ENCODE results near the gene TMPRSS4.

Gene TMPRSS4

DNA sequence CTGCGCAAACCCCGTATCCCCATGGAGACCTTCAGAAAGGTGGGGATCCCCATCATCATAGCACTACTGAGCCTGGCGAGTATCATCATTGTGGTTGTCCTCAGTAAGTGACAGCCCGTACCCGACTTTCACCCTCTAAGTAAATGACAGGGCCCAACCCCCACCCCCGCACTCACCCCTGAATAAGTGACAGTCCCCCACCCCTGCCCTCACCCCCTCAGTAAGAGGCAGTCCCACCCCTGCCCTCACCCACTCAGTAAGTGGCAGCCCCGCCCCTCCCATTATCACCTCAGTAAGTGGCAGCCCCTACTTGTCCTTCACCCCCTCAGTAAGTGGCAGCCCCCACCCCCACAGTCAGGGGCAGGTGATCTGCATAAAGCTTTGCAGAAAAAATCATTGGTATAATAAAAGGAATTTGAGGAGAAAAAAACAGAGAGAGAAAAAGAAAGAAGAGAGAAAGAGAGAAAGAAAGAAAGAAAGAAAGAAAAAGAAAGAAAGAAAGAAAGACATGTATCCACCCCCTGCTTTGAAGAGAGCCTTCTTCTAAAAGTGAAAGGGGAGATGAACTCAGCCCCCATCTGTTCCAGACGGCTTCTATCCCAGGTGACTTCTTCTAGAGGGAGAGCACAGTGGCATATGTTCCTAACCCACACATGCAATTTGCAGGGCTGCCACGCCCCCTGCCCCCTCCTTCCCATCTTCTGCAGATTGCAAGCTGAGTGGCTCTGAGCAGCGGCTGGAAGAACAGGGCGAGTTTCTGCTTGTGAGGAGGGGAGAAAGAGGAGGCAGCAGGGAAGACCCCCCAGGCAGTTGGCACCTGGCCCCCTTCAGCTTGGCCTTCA, 22.3 kb downstream of the TMPRSS4 start:
- Histone ChIP-seq H3K4me2 (ENCODE audit: low read length) (no peak overlapping the region), H3K27me3 (ENCODE audit: control insufficient read depth, insufficient read depth, low read length) (peaks cover 9% of the 10 kb centered on the region), H3K9ac (ENCODE audit: low read depth, low read length) (no peak overlapping the region), H3K4me3 (ENCODE audit: low read length) (no peak overlapping the region), H3K4me1 (ENCODE audit: control insufficient read depth, insufficient read depth, low read length) (no peaks in the 10 kb centered on the region), H3K36me3 (ENCODE audit: insufficient read depth, low read length) (no peaks in the 10 kb centered on the region), H3K9me3 (replicated peaks; ENCODE audit: low read length) (no peaks in the 10 kb centered on the region)

DNA sequence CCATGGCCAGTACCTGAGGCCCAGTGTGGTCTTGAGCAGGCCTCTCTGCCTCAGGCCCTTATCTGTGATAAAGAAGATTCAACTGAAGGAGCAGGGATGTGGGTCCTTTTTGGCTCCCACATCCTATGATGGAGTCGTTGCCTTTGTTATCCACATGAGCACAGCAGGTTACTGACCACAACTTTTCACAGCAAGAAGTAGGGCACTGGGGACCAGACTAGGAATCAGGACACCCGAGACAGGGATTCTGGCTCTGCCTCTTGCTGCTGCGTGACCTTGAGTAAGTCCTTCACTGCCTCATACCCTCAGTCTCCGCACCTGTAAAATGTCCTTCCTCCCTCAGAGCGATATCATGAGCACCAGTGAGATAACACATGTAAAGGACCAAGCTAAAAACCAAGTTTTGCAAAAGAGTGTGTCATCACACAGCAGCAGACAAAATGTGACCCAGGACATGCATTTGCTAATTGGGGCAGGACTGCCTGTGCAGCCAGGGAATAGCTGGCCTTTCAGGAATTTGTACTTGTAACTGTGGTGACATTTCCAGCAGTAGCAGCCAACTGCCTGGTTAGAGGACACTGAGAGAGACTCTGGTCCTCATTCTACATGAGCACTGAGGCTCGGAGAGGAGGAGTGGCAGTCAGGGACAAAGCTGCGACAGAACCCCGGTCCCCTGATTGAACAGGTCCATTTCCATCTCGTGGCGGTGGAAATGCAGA, 23.1 kb downstream of the TMPRSS4 start:
- H3K36me3 ChIP-seq (ENCODE audit: insufficient read depth, low read length): no peaks in the 10 kb centered on the region
- H3K9me3 ChIP-seq (replicated peaks; ENCODE audit: low read length): no peaks in the 10 kb centered on the region
- H3K4me3 ChIP-seq (ENCODE audit: low read length): no peak overlapping the region
- H3K27me3 ChIP-seq (ENCODE audit: control insufficient read depth, insufficient read depth, low read length): peaks cover 9% of the 10 kb centered on the region
- H3K9ac ChIP-seq (ENCODE audit: low read depth, low read length): no peak overlapping the region
- H3K4me2 ChIP-seq (ENCODE audit: low read length): no peak overlapping the region
- H3K4me1 ChIP-seq (ENCODE audit: control insufficient read depth, insufficient read depth, low read length): no peaks in the 10 kb centered on the region

DNA sequence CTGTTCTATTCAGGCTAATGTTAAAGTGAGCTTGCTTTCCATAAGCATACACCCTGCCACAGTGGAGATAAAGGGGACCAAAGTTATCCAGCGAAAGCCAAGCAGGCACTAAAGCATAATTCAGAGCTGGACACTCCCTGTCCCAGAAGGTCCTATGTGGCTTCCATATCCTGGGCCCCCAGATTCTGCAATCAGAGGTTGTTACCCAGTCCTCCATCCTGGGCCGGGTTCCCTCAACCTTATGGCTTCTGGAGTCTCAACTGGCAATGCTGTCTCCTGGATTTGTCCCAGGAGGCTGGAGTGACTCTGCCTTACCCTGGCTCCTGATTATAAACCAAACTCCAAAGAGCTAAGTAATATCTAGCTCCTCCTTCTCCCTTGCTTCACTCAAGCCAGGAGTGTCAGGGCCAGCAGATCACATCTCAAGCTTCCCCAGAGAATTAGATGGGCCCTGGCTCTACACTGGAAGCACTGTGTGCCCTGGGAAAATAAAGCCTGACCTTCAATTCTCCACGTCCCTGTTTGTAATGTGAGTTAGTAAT, 23.9 kb downstream of the TMPRSS4 start:
- no peak overlapping the region for H3K9ac ChIP-seq (ENCODE audit: low read depth, low read length)
- H3K4me1 ChIP-seq (ENCODE audit: control insufficient read depth, insufficient read depth, low read length): no peaks in the 10 kb centered on the region
- no peak overlapping the region for H3K4me2 ChIP-seq (ENCODE audit: low read length)
- H3K36me3 ChIP-seq (ENCODE audit: insufficient read depth, low read length): no peaks in the 10 kb centered on the region
- H3K4me3 ChIP-seq (ENCODE audit: low read length): no peak overlapping the region
- H3K27me3 ChIP-seq (ENCODE audit: control insufficient read depth, insufficient read depth, low read length): peaks cover 9% of the 10 kb centered on the region
- no peaks in the 10 kb centered on the region for H3K9me3 ChIP-seq (replicated peaks; ENCODE audit: low read length)

DNA sequence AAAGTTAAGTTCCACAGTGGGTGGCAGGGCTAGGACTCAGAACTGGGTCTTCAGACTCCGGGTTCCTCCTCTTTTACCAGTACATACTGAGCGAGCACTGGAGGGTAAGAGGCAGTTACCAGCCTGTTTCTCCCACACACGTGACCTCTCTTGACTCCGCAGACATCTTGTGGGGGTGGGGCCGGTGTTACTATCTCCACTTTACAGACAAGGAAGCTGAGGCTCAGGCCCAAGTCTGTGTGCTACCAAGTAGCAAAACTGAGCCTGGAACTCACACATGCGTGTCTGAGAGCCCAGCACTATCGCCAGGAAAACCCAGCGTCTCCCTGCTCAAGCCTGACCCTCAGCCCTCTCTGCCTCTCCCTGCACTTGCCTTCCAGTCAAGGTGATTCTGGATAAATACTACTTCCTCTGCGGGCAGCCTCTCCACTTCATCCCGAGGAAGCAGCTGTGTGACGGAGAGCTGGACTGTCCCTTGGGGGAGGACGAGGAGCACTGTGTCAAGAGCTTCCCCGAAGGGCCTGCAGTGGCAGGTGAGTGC, 25.9 kb downstream of the TMPRSS4 start:
- Histone ChIP-seq H3K36me3 (ENCODE audit: insufficient read depth, low read length) (no peaks in the 10 kb centered on the region), H3K9ac (ENCODE audit: low read depth, low read length) (no peak overlapping the region), H3K27me3 (ENCODE audit: control insufficient read depth, insufficient read depth, low read length) (peaks cover 9% of the 10 kb centered on the region), H3K9me3 (replicated peaks; ENCODE audit: low read length) (no peaks in the 10 kb centered on the region), H3K4me3 (ENCODE audit: low read length) (no peak overlapping the region), H3K4me1 (ENCODE audit: control insufficient read depth, insufficient read depth, low read length) (no peaks in the 10 kb centered on the region), H3K4me2 (ENCODE audit: low read length) (no peak overlapping the region)

DNA sequence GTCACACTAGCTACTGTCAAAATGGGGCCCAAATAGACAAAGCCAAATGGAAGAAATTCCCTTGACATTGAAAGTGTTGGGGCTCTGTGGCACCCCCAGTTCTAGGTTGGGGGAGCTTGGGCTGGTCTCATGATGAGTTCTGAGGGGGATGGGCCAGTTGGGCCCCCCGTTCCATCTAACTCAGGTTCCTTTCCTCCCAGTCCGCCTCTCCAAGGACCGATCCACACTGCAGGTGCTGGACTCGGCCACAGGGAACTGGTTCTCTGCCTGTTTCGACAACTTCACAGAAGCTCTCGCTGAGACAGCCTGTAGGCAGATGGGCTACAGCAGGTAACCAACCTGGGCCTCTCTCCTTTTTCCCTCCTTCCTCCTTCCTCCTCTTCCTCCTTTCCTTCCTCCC, 27.6 kb downstream of the TMPRSS4 start:
- peaks cover 6% of the 10 kb centered on the region for H3K27me3 ChIP-seq (ENCODE audit: control insufficient read depth, insufficient read depth, low read length)

DNA sequence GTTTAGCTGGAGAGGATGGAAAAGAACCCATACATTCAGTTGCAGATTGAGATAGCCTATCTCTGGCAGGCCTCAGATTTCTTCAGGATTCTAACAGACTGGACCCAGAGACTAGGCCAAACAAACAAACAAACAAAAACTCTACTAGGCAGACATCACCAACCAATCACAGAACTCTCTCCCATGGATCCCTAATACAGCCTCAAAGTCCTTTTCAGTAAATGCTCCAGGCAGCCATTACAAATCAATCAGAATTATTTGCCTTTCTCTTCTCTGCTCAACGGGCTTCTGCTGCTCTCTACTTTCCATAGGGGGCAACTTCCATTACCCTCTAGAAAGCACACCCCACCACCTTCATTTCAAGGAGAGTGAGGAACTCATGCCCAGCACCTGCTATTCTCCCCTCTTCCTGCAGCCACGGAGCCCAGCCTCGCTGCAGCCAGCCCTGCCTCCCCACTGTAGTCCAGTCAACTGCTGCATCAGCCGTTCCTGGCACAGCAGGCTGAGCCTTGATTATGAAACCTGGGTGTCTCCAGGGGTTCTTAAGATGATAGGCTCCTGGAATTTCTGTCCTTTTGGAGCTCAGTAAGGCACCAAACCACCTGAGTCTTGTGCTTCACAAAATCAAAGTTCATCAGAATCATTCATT, 28.9 kb downstream of the TMPRSS4 start:
- no peaks in the 10 kb centered on the region for H3K9me3 ChIP-seq (replicated peaks; ENCODE audit: low read length)

More for the DNA sequence above, 27.6 kb downstream of the TMPRSS4 start:
- Histone ChIP-seq H3K36me3 (ENCODE audit: insufficient read depth, low read length) (no peaks in the 10 kb centered on the region), H3K9ac (ENCODE audit: low read depth, low read length) (no peak overlapping the region), H3K4me3 (ENCODE audit: low read length) (no peak overlapping the region), H3K9me3 (replicated peaks; ENCODE audit: low read length) (no peaks in the 10 kb centered on the region), H3K4me2 (ENCODE audit: low read length) (no peak overlapping the region), H3K4me1 (ENCODE audit: control insufficient read depth, insufficient read depth, low read length) (no peaks in the 10 kb centered on the region)

DNA sequence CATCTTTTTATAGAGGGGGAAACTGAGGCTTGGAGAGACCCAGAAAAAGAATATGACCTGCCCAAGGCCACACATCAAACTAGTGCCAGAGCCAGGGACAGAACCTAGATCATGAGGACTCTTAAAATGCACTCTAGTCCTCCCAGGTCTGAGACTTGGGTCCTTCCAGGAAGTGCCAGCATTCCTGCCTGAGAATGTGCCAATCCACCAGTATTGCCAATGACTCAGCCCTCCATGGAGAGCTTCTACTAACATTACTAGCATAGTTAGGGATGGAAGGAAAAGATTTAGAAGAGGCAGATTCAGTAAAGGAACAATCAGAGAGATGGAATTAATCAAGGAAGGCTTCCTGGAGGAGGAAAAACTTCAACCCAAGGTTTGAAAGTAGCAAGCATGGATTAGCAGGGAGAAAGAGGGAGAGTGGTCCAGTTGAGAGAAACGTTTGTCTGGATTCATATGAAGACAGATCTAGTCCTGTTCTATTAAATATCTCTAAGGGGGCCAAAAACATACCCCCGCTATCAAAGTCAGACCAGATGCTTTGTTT, 30.0 kb downstream of the TMPRSS4 start:
- no peaks in the 10 kb centered on the region for H3K27me3 ChIP-seq (ENCODE audit: control insufficient read depth, insufficient read depth, low read length)
- H3K4me2 ChIP-seq (ENCODE audit: low read length): no peak overlapping the region
- H3K4me1 ChIP-seq (ENCODE audit: control insufficient read depth, insufficient read depth, low read length): no peaks in the 10 kb centered on the region
- no peaks in the 10 kb centered on the region for H3K9me3 ChIP-seq (replicated peaks; ENCODE audit: low read length)
- no peak overlapping the region for H3K9ac ChIP-seq (ENCODE audit: low read depth, low read length)
- H3K36me3 ChIP-seq (ENCODE audit: insufficient read depth, low read length): no peaks in the 10 kb centered on the region
- H3K4me3 ChIP-seq (ENCODE audit: low read length): no peak overlapping the region

More for the DNA sequence above, 28.9 kb downstream of the TMPRSS4 start:
- Histone ChIP-seq H3K27me3 (ENCODE audit: control insufficient read depth, insufficient read depth, low read length) (no peaks in the 10 kb centered on the region), H3K9ac (ENCODE audit: low read depth, low read length) (no peak overlapping the region), H3K4me2 (ENCODE audit: low read length) (no peak overlapping the region), H3K36me3 (ENCODE audit: insufficient read depth, low read length) (no peaks in the 10 kb centered on the region), H3K4me1 (ENCODE audit: control insufficient read depth, insufficient read depth, low read length) (no peaks in the 10 kb centered on the region), H3K4me3 (ENCODE audit: low read length) (no peak overlapping the region)

DNA sequence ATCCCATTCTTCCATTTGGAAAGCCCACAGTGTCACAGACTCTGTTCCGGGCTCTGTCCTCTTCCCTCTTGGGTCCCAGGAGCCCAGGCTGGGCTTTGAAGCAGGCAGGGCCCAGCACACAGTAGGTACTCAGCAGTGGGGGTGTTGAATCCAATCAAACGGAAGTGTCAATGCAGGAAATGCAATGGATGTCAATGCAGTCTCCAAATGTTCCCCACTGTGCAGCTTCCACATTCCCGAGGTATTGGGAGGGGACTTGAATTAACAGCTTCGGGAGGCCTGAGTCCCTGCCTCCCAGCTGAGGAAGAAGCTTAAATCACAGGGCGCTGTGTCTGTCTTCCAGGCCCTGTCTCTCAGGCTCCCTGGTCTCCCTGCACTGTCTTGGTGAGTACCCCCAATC, 31.6 kb downstream of the TMPRSS4 start:
- H3K9ac ChIP-seq (ENCODE audit: low read depth, low read length): no peak overlapping the region
- no peaks in the 10 kb centered on the region for H3K9me3 ChIP-seq (replicated peaks; ENCODE audit: low read length)
- no peak overlapping the region for H3K4me2 ChIP-seq (ENCODE audit: low read length)
- no peaks in the 10 kb centered on the region for H3K4me1 ChIP-seq (ENCODE audit: control insufficient read depth, insufficient read depth, low read length)
- H3K27me3 ChIP-seq (ENCODE audit: control insufficient read depth, insufficient read depth, low read length): no peaks in the 10 kb centered on the region
- no peaks in the 10 kb centered on the region for H3K36me3 ChIP-seq (ENCODE audit: insufficient read depth, low read length)
- no peak overlapping the region for H3K4me3 ChIP-seq (ENCODE audit: low read length)

DNA sequence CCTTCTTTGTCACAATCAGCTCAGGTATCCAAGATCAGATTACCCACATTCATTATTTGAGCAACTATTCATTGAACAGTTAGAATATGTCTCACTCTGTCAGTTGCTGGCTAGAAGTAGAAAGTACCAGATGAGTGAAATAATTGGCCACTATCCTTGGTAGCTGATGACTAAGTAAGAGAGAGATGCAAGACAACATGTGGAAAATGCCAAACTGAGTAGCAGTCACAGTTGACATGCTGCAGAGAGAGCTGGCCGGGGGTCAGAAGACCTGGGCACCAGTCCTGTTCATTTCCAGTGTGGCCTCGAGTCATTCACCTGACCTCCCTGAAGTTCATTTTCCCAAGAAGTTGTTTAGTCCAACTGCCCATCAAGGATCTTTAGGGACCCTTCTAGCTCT, 32.4 kb downstream of the TMPRSS4 start:
- Histone ChIP-seq H3K27me3 (ENCODE audit: control insufficient read depth, insufficient read depth, low read length) (no peaks in the 10 kb centered on the region), H3K9me3 (replicated peaks; ENCODE audit: low read length) (no peaks in the 10 kb centered on the region), H3K9ac (ENCODE audit: low read depth, low read length) (no peak overlapping the region), H3K36me3 (ENCODE audit: insufficient read depth, low read length) (no peaks in the 10 kb centered on the region), H3K4me2 (ENCODE audit: low read length) (no peak overlapping the region), H3K4me1 (ENCODE audit: control insufficient read depth, insufficient read depth, low read length) (no peaks in the 10 kb centered on the region), H3K4me3 (ENCODE audit: low read length) (no peak overlapping the region)

DNA sequence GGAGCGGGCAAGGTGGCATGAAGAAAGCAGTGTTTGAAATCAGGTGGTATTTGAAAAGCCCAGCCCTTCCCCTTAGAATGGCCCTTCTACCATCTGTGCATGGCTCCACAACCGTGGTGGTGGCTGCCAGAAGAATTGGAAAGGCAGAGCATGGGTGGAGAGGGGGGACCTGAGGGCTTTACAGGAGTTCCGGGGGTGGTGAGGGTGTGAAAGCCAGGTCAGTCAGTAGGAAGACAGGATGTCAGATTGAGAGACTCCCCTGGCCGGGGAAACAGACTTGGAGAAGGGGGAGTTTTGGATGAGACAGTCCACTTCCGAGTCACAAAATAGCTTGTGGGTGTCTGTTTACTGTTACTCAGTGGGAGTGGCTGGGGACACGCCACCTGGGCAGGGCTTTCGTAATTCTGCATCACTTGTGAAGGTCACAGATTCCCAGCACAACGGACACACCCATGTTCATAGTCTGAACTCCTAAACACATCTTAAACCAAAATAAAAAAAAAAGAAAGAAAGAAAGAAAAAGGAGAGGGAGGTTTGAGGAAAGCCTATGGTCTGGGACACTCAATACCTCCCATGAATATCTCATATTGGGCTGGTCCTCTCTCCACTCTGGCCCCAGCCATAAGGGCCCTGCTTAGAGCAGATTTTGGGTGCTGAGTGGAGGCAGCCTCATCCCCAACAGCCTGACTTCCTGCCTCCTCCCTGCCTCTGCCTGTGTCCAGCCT, 34.3 kb downstream of the TMPRSS4 start:
- H3K27me3 ChIP-seq (ENCODE audit: control insufficient read depth, insufficient read depth, low read length): no peaks in the 10 kb centered on the region
- no peak overlapping the region for H3K4me2 ChIP-seq (ENCODE audit: low read length)
- H3K9ac ChIP-seq (ENCODE audit: low read depth, low read length): no peak overlapping the region
- H3K9me3 ChIP-seq (replicated peaks; ENCODE audit: low read length): no peaks in the 10 kb centered on the region
- no peak overlapping the region for H3K4me3 ChIP-seq (ENCODE audit: low read length)
- H3K36me3 ChIP-seq (ENCODE audit: insufficient read depth, low read length): no peaks in the 10 kb centered on the region
- H3K4me1 ChIP-seq (ENCODE audit: control insufficient read depth, insufficient read depth, low read length): no peaks in the 10 kb centered on the region

DNA sequence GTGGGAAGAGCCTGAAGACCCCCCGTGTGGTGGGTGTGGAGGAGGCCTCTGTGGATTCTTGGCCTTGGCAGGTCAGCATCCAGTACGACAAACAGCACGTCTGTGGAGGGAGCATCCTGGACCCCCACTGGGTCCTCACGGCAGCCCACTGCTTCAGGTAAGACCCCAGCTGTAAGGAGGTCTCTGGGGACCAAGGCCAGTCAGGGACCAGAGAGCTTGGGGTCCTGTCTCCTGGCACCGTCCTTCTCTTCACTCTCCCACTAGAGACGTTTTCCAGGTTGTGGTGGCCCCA, 34.8 kb downstream of the TMPRSS4 start:
- no peak overlapping the region for H3K9ac ChIP-seq (ENCODE audit: low read depth, low read length)
- H3K9me3 ChIP-seq (replicated peaks; ENCODE audit: low read length): no peaks in the 10 kb centered on the region
- H3K27me3 ChIP-seq (ENCODE audit: control insufficient read depth, insufficient read depth, low read length): no peaks in the 10 kb centered on the region
- no peaks in the 10 kb centered on the region for H3K36me3 ChIP-seq (ENCODE audit: insufficient read depth, low read length)
- H3K4me2 ChIP-seq (ENCODE audit: low read length): no peak overlapping the region
- no peak overlapping the region for H3K4me3 ChIP-seq (ENCODE audit: low read length)
- H3K4me1 ChIP-seq (ENCODE audit: control insufficient read depth, insufficient read depth, low read length): no peaks in the 10 kb centered on the region
